GM18507 (cell line): ENCODE measurements around the gene RLIM.

Experiments used
- DNase-seq: peaks from one replicate; pipeline ENCODE4 v3.0.0; 2011; ENCODE audit warnings: low read depth; ENCODE audit not compliant: insufficient read length; ENCODE audit errors: extremely low spot score
- FAIRE-seq: peaks from 2 replicates; lab custom pipeline; 2011; peaks lifted over from hg19 to GRCh38; lab: Jason Lieb, UNC

RLIM gene

GRCh38 chrX:74540635-74541249 is 73.7 kb downstream of the RLIM start:
- FAIRE-seq (no peak), DNase-seq (no peak)

- DNase-seq (no peak), FAIRE-seq (no peak)
Measured at GRCh38 chrX:74536832-74537371, 77.5 kb downstream of the RLIM start.

GRCh38 chrX:74536152-74536831 is 78.1 kb downstream of the RLIM start:
- FAIRE-seq (peak; percentile 56), DNase-seq (peak; percentile 25)

GRCh38 chrX:74535408-74536151 is 78.8 kb downstream of the RLIM start:
- DNase-seq (peak; percentile 17), FAIRE-seq (peak; percentile 62)
